GM19035 (cell line): ENCODE data around the gene BABAM2.
"Not testable (repeated sequence)": the region's sequence is repeated elsewhere in the genome, so short reads cannot be mapped to it uniquely, and the experiment has no call there.

Experiments used
- ATAC-seq: cut with Tn5 transposase; IDR thresholded peaks from one replicate; pipeline ENCODE4 v1.9.1; 2021; ENCODE audit not compliant: unreplicated experiment

The BABAM2 gene

GRCh38 chr2:28101892-28102291 lies 211.4 kb downstream of the BABAM2 start:
- ATAC-seq, result no peak

GRCh38 chr2:28102455-28102874 lies 211.9 kb downstream of the BABAM2 start:
- ATAC-seq, result no peak

- ATAC-seq, result no peak
Measured at GRCh38 chr2:28103611-28104010, 213.1 kb downstream of the BABAM2 start.

- ATAC-seq, result no peak
Measured at GRCh38 chr2:28108143-28108542, 217.6 kb downstream of the BABAM2 start.

GRCh38 chr2:28113771-28114170 lies 223.2 kb downstream of the BABAM2 start:
- ATAC-seq, result not testable (repeated sequence)

GRCh38 chr2:28117104-28117596 lies 226.6 kb downstream of the BABAM2 start:
- ATAC-seq, result no peak

GRCh38 chr2:28119631-28120030 lies 229.1 kb downstream of the BABAM2 start:
- no peak for ATAC-seq

GRCh38 chr2:28128281-28128950 lies 237.9 kb downstream of the BABAM2 start:
- ATAC-seq, result no peak

GRCh38 chr2:28129955-28130695 lies 239.6 kb downstream of the BABAM2 start:
- no peak for ATAC-seq

GRCh38 chr2:28133778-28134177 lies 243.2 kb downstream of the BABAM2 start:
- ATAC-seq, result no peak

- no peak for ATAC-seq
Measured at GRCh38 chr2:28134262-28134812, 243.8 kb downstream of the BABAM2 start.

GRCh38 chr2:28134857-28135256 lies 244.3 kb downstream of the BABAM2 start:
- ATAC-seq, result no peak

- no peak for ATAC-seq
Measured at GRCh38 chr2:28135324-28135723, 244.8 kb downstream of the BABAM2 start.

- ATAC-seq, result no peak
Measured at GRCh38 chr2:28135799-28136198, 245.3 kb downstream of the BABAM2 start.

GRCh38 chr2:28136556-28136955 lies 246.0 kb downstream of the BABAM2 start:
- no peak for ATAC-seq

GRCh38 chr2:28137221-28137620 lies 246.7 kb downstream of the BABAM2 start:
- ATAC-seq, result no peak

GRCh38 chr2:28142386-28142785 lies 251.9 kb downstream of the BABAM2 start:
- ATAC-seq, result no peak

GRCh38 chr2:28148000-28148399 lies 257.5 kb downstream of the BABAM2 start:
- no peak for ATAC-seq

- ATAC-seq, result no peak
Measured at GRCh38 chr2:28148566-28148965, 258.0 kb downstream of the BABAM2 start.

GRCh38 chr2:28150236-28150915 lies 259.8 kb downstream of the BABAM2 start:
- ATAC-seq, result no peak

- ATAC-seq, result no peak
Measured at GRCh38 chr2:28150994-28151393, 260.5 kb downstream of the BABAM2 start.
